HepG2 (cell line): ENCODE data around the gene TRIM27. TPM values are rescaled to one million over a fixed set of nuclear protein-coding genes. Genes with fewer than 3 reads are reported as not detected.

Experiments
- CTCF ChIP-seq: sonication (generic); formaldehyde crosslinking; IDR thresholded peaks from 2 replicates; pipeline ENCODE4 v1.5.0; 2020; ENCODE audit warnings: mild to moderate bottlenecking, missing genetic modification reagents, moderate library complexity
- FOXO4 ChIP-seq: sonication (generic); formaldehyde crosslinking; conservative IDR thresholded peaks from 2 replicates; pipeline ENCODE4 v1.8.1; 2023; ENCODE audit warnings: missing genetic modification reagents
- HBP1 ChIP-seq: IDR thresholded peaks from 2 replicates; pipeline ENCODE4 v1.6.1; 2016; ENCODE audit warnings: low read depth, control low read depth
- JUND ChIP-seq: sonication (generic); formaldehyde crosslinking; IDR thresholded peaks from 2 replicates; pipeline ENCODE4 v1.8.0; 2022; ENCODE audit warnings: mild to moderate bottlenecking, missing genetic modification reagents
- MYPOP ChIP-seq: sonication (generic); formaldehyde crosslinking; IDR thresholded peaks from 2 replicates; pipeline ENCODE4 v1.8.1; 2023; ENCODE audit warnings: mild to moderate bottlenecking, moderate library complexity, missing genetic modification reagents
- PLSCR1 ChIP-seq: sonication (generic); formaldehyde crosslinking; IDR thresholded peaks from 2 replicates; pipeline ENCODE4 v1.5.0; 2020; ENCODE audit warnings: missing genetic modification reagents, mild to moderate bottlenecking, borderline replicate concordance
- RBM39 ChIP-seq: fragments of 200-400 bp; formaldehyde crosslinking; IDR thresholded peaks from one replicate; pipeline ENCODE4 v1.6.1; 2018; ENCODE audit warnings: antibody characterized with exemption, mild to moderate bottlenecking, low read depth, low read length; ENCODE audit not compliant: poor library complexity, severe bottlenecking
- SALL1 ChIP-seq: sonication (generic); formaldehyde crosslinking; IDR thresholded peaks from 2 replicates; pipeline ENCODE4 v1.8.0; 2022; ENCODE audit warnings: mild to moderate bottlenecking, missing genetic modification reagents
- SNAPC2 ChIP-seq: sonication (generic); formaldehyde crosslinking; IDR thresholded peaks from 2 replicates; pipeline ENCODE4 v1.8.1; 2022; ENCODE audit warnings: mild to moderate bottlenecking, missing genetic modification reagents
- TEAD2 ChIP-seq: sonication (generic); formaldehyde crosslinking; IDR thresholded peaks from 2 replicates; pipeline ENCODE4 v1.9.0; 2021; ENCODE audit warnings: missing genetic modification reagents
- TGIF2 ChIP-seq: IDR thresholded peaks from 2 replicates; pipeline ENCODE4 v1.6.1; 2016; ENCODE audit warnings: control low read depth, missing compliant biosample characterization
- ZBTB25 ChIP-seq: IDR thresholded peaks from 2 replicates; pipeline ENCODE4 v1.6.1; 2018; ENCODE audit warnings: missing genetic modification reagents
- ZKSCAN1 ChIP-seq: fragments of 150-350 bp; IDR thresholded peaks from 2 replicates; pipeline ENCODE4 v1.6.1; 2014; ENCODE audit warnings: low read length
- ZNF513 ChIP-seq: sonication (generic); formaldehyde crosslinking; conservative IDR thresholded peaks from 2 replicates; pipeline ENCODE4 v1.5.0; 2020; ENCODE audit warnings: missing genetic modification reagents
- ZNF598 ChIP-seq: sonication (generic); formaldehyde crosslinking; IDR thresholded peaks from 2 replicates; pipeline ENCODE4 v1.5.1; 2020; ENCODE audit warnings: mild to moderate bottlenecking, missing genetic modification reagents, borderline replicate concordance
- ZNF607 ChIP-seq: sonication (generic); formaldehyde crosslinking; IDR thresholded peaks from 2 replicates; pipeline ENCODE4 v1.5.1; 2020; ENCODE audit warnings: missing genetic modification reagents, mild to moderate bottlenecking, borderline replicate concordance
- ZNF879 ChIP-seq: sonication (generic); formaldehyde crosslinking; IDR thresholded peaks from 2 replicates; pipeline ENCODE4 v1.8.1; 2023; ENCODE audit warnings: missing genetic modification reagents
- ZNF891 ChIP-seq: sonication (generic); formaldehyde crosslinking; IDR thresholded peaks from 2 replicates; pipeline ENCODE4 v1.5.0; 2020; ENCODE audit warnings: mild to moderate bottlenecking, missing genetic modification reagents
- ZSCAN29 ChIP-seq: sonication (generic); formaldehyde crosslinking; conservative IDR thresholded peaks from 2 replicates; pipeline ENCODE4 v1.4.0; 2020; ENCODE audit warnings: mild to moderate bottlenecking, missing genetic modification reagents
- polyA plus RNA-seq, 8 experiments: library from polyadenylated mRNA; depleted of rRNA in 3 of 8; stranded (reverse) in 7 of 8; unstranded in 1 of 8; fragments of >200 nt; fragmentation: Illumina TruSeq in 4 of 8; extraction: Trizol in 4 of 8; gene quantifications; 2 replicates each; pipeline versions ENCODE4 v1.2.1 to v1.2.3, GENCODE V29; 2011 to 2016; ENCODE audit warnings: low read depth in 4 of 8, missing spikeins in 1 of 8, mixed read lengths in 1 of 8; ENCODE audit not compliant: insufficient read depth in 1 of 8
- total RNA-seq, 5 experiments: library from RNA; depleted of rRNA; stranded (reverse); fragments of >200 nt; fragmentation: Illumina TruSeq; extraction: Trizol; gene quantifications; 2 replicates each; pipeline ENCODE4 v1.2.3, GENCODE V29; 2016; ENCODE audit warnings: low read depth in 1 of 5

Gene TRIM27
- total and polyA plus RNA-seq, 2 of the 13 experiments (the other 11 are each of a cell fraction or from before 2014, with no cell fraction given), result 88.6 to 112 TPM

GRCh38 chr6:28864326-28864923, 59.4 kb downstream of the TRIM27 start (continued):
- TF ChIP-seq ZNF513 (no peak), SNAPC2 (CRISPR knock-in tag) (0 out of 2 replicates have a peak, but pooled peaks have one; percentile 16), ZNF598 (CRISPR knock-in tag) (no peak), ZBTB25 (CRISPR knock-in tag) (no peak), ZKSCAN1 (0 out of 2 replicates have a peak, but pooled peaks have one; percentile 19), ZNF607 (CRISPR knock-in tag) (0 out of 2 replicates have a peak, but pooled peaks have one; percentile 19), ZNF891 (CRISPR knock-in tag) (peak; percentile 65), TGIF2 (0 out of 2 replicates have a peak, but pooled peaks have one; percentile 34), ZSCAN29 (peak; percentile 72), FOXO4 (CRISPR knock-in tag) (0 out of 2 replicates have a peak, but pooled peaks have one; percentile 63), ZNF879 (CRISPR knock-in tag) (peak; percentile 50; the same call in 1 of the 2 replicates), PLSCR1 (0 out of 2 replicates have a peak, but pooled peaks have one; percentile 47), MYPOP (CRISPR knock-in tag) (0 out of 2 replicates have a peak, but pooled peaks have one; percentile 6), RBM39 (peak; percentile 7), SALL1 (peak; percentile 11; the same call in 1 of the 2 replicates), TEAD2 (CRISPR knock-in tag) (no peak), CTCF (CRISPR knock-in tag) (peak; percentile 66; the same call in 1 of the 2 replicates), HBP1 (0 out of 2 replicates have a peak, but pooled peaks have one; percentile 62), JUND (CRISPR knock-in tag) (peak; percentile 29; the same call in 1 of the 2 replicates)
